Dermis lymphatic vessel endothelial cell (primary cell): ENCODE results near the gene TTLL7. TPM values are rescaled to one million over a fixed set of nuclear protein-coding genes. Genes with fewer than 3 reads are reported as not detected.

ENCODE experiments used
- total RNA-seq: library from RNA; depleted of rRNA; stranded (reverse); fragments of >200 nt; gene quantifications from 2 replicates; pipeline ENCODE4 v1.2.1, GENCODE V29; 2014

Gene TTLL7
- total RNA-seq = 0.65 and 2.2 TPM in 2 replicates

DNA sequence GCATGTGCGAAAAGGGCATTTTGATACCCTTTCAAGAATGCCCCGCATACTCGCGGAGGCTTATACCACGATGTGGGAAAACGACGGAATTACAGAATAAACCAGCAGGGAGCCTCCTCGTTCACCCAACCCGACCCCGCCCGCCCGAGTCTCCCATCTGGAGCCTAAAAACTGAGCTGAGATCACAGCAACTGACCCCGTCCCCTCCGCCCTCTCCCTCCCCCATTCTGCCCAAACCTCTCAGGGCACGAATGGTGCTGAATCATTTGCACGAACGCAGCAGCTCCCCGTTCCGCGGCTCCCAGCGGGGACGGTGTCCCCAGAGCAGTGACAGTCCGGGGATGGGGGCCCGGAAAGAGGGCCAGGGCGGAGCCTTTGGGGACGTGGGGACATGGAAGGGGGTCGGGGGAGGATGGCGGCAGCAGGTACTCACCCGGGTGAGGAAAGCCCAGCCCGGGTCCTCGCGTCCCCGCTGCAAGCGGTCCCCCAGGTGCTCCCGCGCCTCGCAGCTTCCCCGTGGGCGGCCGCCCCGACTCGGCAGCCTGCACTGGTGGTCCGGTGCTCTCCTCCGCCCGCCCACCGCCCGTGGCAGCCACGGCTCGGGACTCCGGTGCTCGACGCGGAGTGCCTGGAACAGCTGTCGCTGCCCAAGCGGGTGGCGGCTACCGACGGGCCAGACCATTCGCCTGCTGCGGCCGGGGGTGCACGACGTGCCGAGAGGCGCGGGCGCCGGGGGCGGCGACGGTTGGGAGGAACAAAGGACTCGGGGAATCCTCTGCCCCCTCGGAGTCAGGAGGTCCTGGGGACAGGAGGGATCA, at the start of gene TTLL7:
Gene TTLL7 (minus strand): TSS at position 635 of the 818 bp plus-strand sequence. CDS start 46,921 bp downstream, outside the sequence.

Other genes with a start within 250 kb of the TTLL7 start
- 6.0 and 12.1 TPM in 2 replicates for gene PRKACB, start 145.1 kb upstream of the TTLL7 start, total RNA-seq